Left ventricle myocardium inferior (tissue), 1 donor: ENCODE measurements around the gene RBM17. TPM values are rescaled to one million over a fixed set of nuclear protein-coding genes. Genes with fewer than 3 reads are reported as not detected.

Source experiments
- DNase-seq: peaks from one replicate; pipeline ENCODE4 v3.0.0-alpha.2; 2020
- H3K27ac ChIP-seq: fragments of 200-600 bp; replicated peaks from 2 replicates; pipeline ENCODE4 v1.8.0; 2021
- H3K27me3 ChIP-seq: fragments of 200-600 bp; 2 replicates; pipeline ENCODE4 v1.8.0; 2021; ENCODE audit warnings: low read depth
- H3K36me3 ChIP-seq: fragments of 200-600 bp; 2 replicates; pipeline ENCODE4 v1.8.0; 2021
- H3K4me1 ChIP-seq: fragments of 200-600 bp; 2 replicates; pipeline ENCODE4 v1.8.0; 2021
- H3K4me3 ChIP-seq: fragments of 200-600 bp; 2 replicates; pipeline ENCODE4 v1.8.0; 2021; ENCODE audit warnings: mild to moderate bottlenecking, moderate library complexity
- H3K9me3 ChIP-seq: fragments of 200-600 bp; replicated peaks from 2 replicates; pipeline ENCODE4 v1.8.0; 2021
- CTCF ChIP-seq: fragments of 200-600 bp; IDR thresholded peaks from 2 replicates; pipeline ENCODE4 v1.8.0; 2021; ENCODE audit warnings: antibody characterized with exemption, mild to moderate bottlenecking, borderline replicate concordance
- intact Hi-C: fragments of 100-400 bp; cut with micrococcal nuclease; formaldehyde crosslinking; loops from one replicate; pipeline ENCODE4 v1.11.0; 2022
- total RNA-seq: library from RNA; stranded (reverse); fragmentation: NEBNext Ultra II Directional; extraction: Animal tissue kit (Norgen Biotek cat#: 25700); gene quantifications from one replicate; pipeline ENCODE4 v1.2.1, GENCODE V29; 2021
- donor health status: DM: no; HTN: yes; CAD: no; lungs with severe emphysema.

The RBM17 gene
- total RNA-seq, 1 donor from 2014 or later: 56.1 TPM

- Histone ChIP-seq H3K4me1 (peaks cover 8% of the 10 kb centered on the region), H3K4me3 (no peak overlapping the region), H3K27me3 (peaks cover 20% of the 10 kb centered on the region), H3K9me3 (no peaks in the 10 kb centered on the region), H3K27ac (no peak overlapping the region), H3K36me3 (no peaks in the 10 kb centered on the region)
- TF ChIP-seq CTCF: no peak
- DNase-seq: no peak
- intact Hi-C loops: no loop called here
Observed at GRCh38 chr10:6133331-6134098, 44.7 kb downstream of the RBM17 start.

GRCh38 chr10:6134099-6134823 is 45.4 kb downstream of the RBM17 start:
- no peaks in the 10 kb centered on the region for H3K9me3 ChIP-seq
- no peak overlapping the region for H3K27ac ChIP-seq
- no peak overlapping the region for H3K4me3 ChIP-seq
- DNase-seq: no peak
- no peaks in the 10 kb centered on the region for H3K36me3 ChIP-seq
- H3K27me3 ChIP-seq: peaks cover 20% of the 10 kb centered on the region
- intact Hi-C loops: no loop called here
- no peak for TF ChIP-seq CTCF
- peaks cover 1% of the 10 kb centered on the region for H3K4me1 ChIP-seq

- no peaks in the 10 kb centered on the region for H3K36me3 ChIP-seq
- no peak for DNase-seq
- intact Hi-C loops: no loop called here
Observed at GRCh38 chr10:6135039-6135438, 46.2 kb downstream of the RBM17 start.

GRCh38 chr10:6135589-6136168 is 46.8 kb downstream of the RBM17 start:
- no peak for DNase-seq
- peaks cover 20% of the 10 kb centered on the region for H3K27me3 ChIP-seq
- no peaks in the 10 kb centered on the region for H3K36me3 ChIP-seq
- no peak for TF ChIP-seq CTCF
- H3K4me3 ChIP-seq: no peak overlapping the region
- H3K27ac ChIP-seq: no peak overlapping the region
- intact Hi-C loops: no loop called here
- no peaks in the 10 kb centered on the region for H3K4me1 ChIP-seq
- H3K9me3 ChIP-seq: no peaks in the 10 kb centered on the region

More at GRCh38 chr10:6135039-6135438, 46.2 kb downstream of the RBM17 start:
- no peak overlapping the region for H3K4me3 ChIP-seq
- H3K27me3 ChIP-seq: peaks cover 20% of the 10 kb centered on the region
- H3K4me1 ChIP-seq: no peaks in the 10 kb centered on the region
- TF ChIP-seq CTCF: no peak
- H3K9me3 ChIP-seq: no peaks in the 10 kb centered on the region
- H3K27ac ChIP-seq: no peak overlapping the region

GRCh38 chr10:6136215-6137201 is 47.7 kb downstream of the RBM17 start:
- H3K9me3 ChIP-seq: no peaks in the 10 kb centered on the region
- H3K27ac ChIP-seq: no peak overlapping the region
- intact Hi-C loops: no loop called here
- DNase-seq: no peak
- H3K4me1 ChIP-seq: no peaks in the 10 kb centered on the region
- H3K4me3 ChIP-seq: no peak overlapping the region
- TF ChIP-seq CTCF: no peak
- H3K36me3 ChIP-seq: no peaks in the 10 kb centered on the region
- H3K27me3 ChIP-seq: peaks cover 14% of the 10 kb centered on the region
